Natural killer cell treated with Interleukin-12 subunit alpha and Interleukin-12 subunit beta and Interleukin-15 and Interleukin-18, amount 100 ng/mL, for 72 hours (primary cell): ENCODE data around the gene NFE2. TPM values are rescaled to one million over a fixed set of nuclear protein-coding genes. Genes with fewer than 3 reads are reported as not detected.
"Not testable (repeated sequence)": the region's sequence is repeated elsewhere in the genome, so short reads cannot be mapped to it uniquely, and the experiment has no call there.

Experiments used
- ATAC-seq, 2 donors: fragments of 150-1000 bp; cut with Tn5 transposase in 1 of 2; sonication (Bioruptor Pico), chemical (Tn5 transposase) in 1 of 2; 2 replicates each; pipeline ENCODE4 v1.10.0; 2021
- DNase-seq: peaks from one replicate; pipeline ENCODE4 v3.0.0; 2022; ENCODE audit warnings: low spot score
- H3K27ac Mint-ChIP-seq, 2 donors: 1 replicate in 1 of 2; 2 replicates in 1 of 2; pipeline ENCODE4 v1.8.0; 2022; ENCODE audit warnings: mixed read lengths in 2 of 2, mild to moderate bottlenecking in 1 of 2, moderate library complexity in 1 of 2
- H3K27me3 Mint-ChIP-seq, 2 donors: 1 replicate in 1 of 2; 2 replicates in 1 of 2; pipeline ENCODE4 v1.8.0; 2022; ENCODE audit warnings: mixed read lengths in 2 of 2
- H3K36me3 Mint-ChIP-seq: one replicate; pipeline ENCODE4 v1.8.0; 2022; ENCODE audit warnings: mixed read lengths
- H3K4me1 Mint-ChIP-seq, 2 donors: 1 replicate in 1 of 2; 2 replicates in 1 of 2; pipeline ENCODE4 v1.8.0; 2022; ENCODE audit warnings: low read depth in 2 of 2, mixed read lengths in 2 of 2, mild to moderate bottlenecking in 1 of 2
- H3K4me3 Mint-ChIP-seq: one replicate; pipeline ENCODE4 v1.8.0; 2022; ENCODE audit warnings: mixed read lengths
- H3K9me3 Mint-ChIP-seq: 2 replicates; pipeline ENCODE4 v1.8.0; 2022; ENCODE audit warnings: mixed read lengths
- total RNA-seq, 2 donors: library from RNA; stranded (reverse); gene quantifications; one replicate each; pipeline ENCODE4 v1.2.3, GENCODE V29; 2022

Gene NFE2
- total RNA-seq, 2 donors from 2014 or later, result 3.7 TPM; not detected in 1

- Mint-ChIP-seq H3K36me3 (no peaks in the 10 kb centered on the region), H3K27me3 (peaks cover 12 to 20% of the 10 kb centered on the region in 2 donors)
Observed at GRCh38 chr12:54298904-54299303, 1.9 kb downstream of the NFE2 start.

GRCh38 chr12:54296393-54297099 lies 4.3 kb downstream of the NFE2 start:
- Mint-ChIP-seq H3K9me3 (no peaks in the 10 kb centered on the region), H3K27ac (peak overlapping the region; percentile 10 to 46), H3K36me3 (no peaks in the 10 kb centered on the region), H3K27me3 (peaks cover 12 to 13% of the 10 kb centered on the region in 2 donors), H3K4me1 (peaks cover 28 to 38% of the 10 kb centered on the region in 2 donors), H3K4me3 (peak overlapping the region; percentile 23)
- ATAC-seq (no peak), DNase-seq (peak; percentile 10)

More at GRCh38 chr12:54298904-54299303, 1.9 kb downstream of the NFE2 start:
- Mint-ChIP-seq H3K9me3 (no peaks in the 10 kb centered on the region), H3K4me3 (peak overlapping the region; percentile 60), H3K4me1 (peaks cover 45 to 47% of the 10 kb centered on the region in 2 donors), H3K27ac (no peak overlapping the region)
- DNase-seq (no peak), ATAC-seq (no peak)

DNA sequence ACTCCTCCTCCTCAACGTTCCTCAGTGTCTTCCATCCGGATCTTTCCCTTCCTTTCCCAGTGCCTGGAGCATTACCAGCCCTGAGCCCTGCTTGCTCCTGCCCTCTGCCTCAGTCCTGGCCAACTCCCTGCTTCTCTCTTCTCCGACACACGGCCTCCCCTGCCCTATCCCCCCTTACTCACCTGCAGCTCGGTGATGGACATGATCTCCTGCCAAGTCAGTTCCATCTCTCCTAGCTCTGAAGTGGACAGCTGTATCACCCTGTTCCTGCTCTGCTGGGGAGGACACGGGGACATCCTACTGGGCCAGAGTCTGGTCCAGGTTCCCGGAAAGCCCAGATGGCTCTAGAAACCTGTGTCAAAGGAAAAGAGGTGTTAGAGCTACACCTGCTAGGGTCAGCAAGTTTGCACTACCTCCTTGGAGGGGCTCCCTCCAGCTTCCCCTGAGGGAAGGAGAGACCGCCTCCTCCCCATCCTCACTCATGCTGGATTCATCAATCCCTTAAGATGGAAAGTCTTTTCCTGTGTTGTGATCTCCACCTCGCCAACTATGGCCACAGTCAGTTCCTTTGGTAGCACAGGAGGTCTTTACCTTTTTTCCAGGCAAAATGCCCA lies 5.8 kb downstream of the NFE2 start:
- peak overlapping the region in 1 of 2 donors; percentile 26 for H3K27ac Mint-ChIP-seq

DNA sequence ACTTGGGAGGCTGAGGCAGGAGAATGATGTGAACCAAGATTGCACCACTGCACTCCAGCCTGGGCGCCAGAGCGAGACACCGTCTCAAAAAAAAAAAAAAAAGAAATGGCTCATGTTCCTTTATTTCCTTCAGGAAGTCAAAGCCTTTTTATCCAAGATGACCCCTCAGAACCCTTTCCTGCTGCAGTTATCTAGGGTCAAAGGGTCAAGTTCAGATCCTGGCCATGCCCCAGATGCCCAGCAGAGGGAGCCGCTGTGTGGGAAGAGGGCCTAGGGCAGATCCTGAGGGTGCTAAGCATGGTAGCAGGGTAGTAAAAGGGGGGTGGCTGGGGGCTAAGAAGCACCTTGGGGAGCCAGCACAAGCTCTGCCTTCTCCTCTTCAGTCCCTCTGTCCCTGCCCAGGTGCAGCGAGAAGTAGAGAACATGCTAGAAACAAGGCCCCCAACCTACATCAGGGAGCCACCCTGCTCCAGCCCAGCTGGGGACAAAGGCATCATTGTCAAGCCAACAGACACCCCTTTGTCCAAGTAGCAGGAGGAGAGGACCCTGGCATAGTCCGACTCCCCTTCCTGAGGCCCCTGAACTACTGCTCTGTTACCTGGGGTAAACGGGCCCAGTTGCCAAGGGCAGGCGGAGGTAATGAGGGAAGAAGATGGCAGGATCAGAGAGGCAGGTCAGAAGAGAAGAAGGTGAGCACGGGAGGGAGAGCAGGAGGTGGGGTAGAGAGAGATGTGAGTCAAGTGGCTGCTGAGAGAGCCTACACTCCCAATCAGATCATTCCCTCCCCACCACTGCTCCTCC lies 6.5 kb downstream of the NFE2 start:
- ATAC-seq (peak; percentile 71), DNase-seq (peak; percentile 64)
- Mint-ChIP-seq H3K4me3 (peak overlapping the region; percentile 0), H3K27ac (no peak overlapping the region), H3K36me3 (no peaks in the 10 kb centered on the region), H3K27me3 (peaks cover 0 to under 1% of the 10 kb centered on the region in 2 donors), H3K9me3 (no peaks in the 10 kb centered on the region), H3K4me1 (peaks cover 13 to 24% of the 10 kb centered on the region in 2 donors)

More for the DNA sequence above, 5.8 kb downstream of the NFE2 start:
- ATAC-seq, result no peak
- Mint-ChIP-seq H3K36me3 (no peaks in the 10 kb centered on the region), H3K27me3 (peaks cover 6 to 8% of the 10 kb centered on the region in 2 donors), H3K4me1 (peaks cover 18 to 31% of the 10 kb centered on the region in 2 donors), H3K9me3 (no peaks in the 10 kb centered on the region), H3K4me3 (peak overlapping the region; percentile 0)
- peak; percentile 12 for DNase-seq

DNA sequence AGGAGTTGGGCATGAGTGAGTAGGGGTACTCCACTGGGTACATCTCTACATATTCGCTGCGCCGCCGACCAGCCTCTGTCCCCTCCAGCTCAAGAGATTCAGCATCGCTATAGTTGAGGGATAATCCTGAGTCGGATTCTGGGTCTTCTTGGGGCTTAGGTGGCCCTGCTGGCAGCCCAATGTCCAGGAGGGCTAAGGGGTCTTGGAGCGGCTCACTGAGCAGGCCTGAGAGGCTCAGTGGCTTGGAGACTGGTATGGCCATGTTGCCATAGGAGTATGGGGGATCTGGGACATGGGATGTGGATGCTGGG lies 7.9 kb downstream of the NFE2 start:
- ATAC-seq, result peak in 1 of 2 donors; percentile 1
- H3K36me3 Mint-ChIP-seq, result no peaks in the 10 kb centered on the region

DNA sequence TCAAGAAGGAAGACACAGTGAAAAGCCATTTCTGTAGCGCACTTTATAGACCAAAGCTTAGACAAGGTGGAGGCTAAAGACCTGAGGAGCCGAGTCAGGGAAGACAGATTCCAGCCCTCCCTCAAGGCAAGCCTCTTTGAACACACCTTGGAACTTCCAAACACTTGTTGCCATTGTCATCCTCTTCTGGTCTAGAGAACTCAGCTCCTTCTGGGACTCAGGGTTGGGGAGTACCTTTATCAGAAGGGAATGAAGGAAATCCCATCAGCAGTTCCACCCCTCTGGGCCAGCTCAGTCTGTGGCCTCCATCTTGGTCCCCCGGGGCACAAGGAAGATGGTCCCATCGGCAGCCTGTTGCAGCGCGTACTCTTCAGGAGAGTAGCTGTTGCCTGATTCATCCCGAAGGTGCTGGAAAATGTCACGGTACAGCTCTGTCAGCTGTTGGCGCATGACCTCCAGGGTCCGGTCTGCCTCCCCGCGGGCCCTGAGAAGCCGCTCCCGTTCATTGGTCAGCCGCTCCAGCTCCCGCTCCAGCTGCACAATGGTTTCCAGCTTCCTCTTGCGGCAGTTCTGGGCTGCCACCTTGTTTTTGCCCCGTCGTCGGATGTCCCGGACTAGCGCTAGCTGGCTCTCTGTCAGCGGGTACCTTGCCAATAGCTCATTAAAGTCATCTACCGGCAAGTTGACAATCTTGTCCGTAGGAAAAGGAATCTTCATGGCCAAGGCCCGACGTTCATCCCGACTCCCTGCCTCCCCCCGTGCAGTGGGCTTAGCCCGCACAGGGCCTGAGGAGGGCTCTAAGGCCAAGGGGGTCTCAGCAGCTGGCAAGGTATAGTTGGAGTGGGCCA lies 8.5 kb downstream of the NFE2 start:
- peaks cover 3% of the 10 kb centered on the region for H3K36me3 Mint-ChIP-seq
- H3K27ac Mint-ChIP-seq, result no peak overlapping the region
- ATAC-seq, result peak in 1 of 2 donors; percentile 3

More for the DNA sequence above, 7.9 kb downstream of the NFE2 start:
- Mint-ChIP-seq H3K4me1 (peaks cover 13 to 21% of the 10 kb centered on the region in 2 donors), H3K27ac (peak overlapping the region in 1 of 2 donors; percentile 6), H3K9me3 (no peaks in the 10 kb centered on the region), H3K27me3 (no peaks in the 10 kb centered on the region), H3K4me3 (no peak overlapping the region)
- DNase-seq, result no peak

DNA sequence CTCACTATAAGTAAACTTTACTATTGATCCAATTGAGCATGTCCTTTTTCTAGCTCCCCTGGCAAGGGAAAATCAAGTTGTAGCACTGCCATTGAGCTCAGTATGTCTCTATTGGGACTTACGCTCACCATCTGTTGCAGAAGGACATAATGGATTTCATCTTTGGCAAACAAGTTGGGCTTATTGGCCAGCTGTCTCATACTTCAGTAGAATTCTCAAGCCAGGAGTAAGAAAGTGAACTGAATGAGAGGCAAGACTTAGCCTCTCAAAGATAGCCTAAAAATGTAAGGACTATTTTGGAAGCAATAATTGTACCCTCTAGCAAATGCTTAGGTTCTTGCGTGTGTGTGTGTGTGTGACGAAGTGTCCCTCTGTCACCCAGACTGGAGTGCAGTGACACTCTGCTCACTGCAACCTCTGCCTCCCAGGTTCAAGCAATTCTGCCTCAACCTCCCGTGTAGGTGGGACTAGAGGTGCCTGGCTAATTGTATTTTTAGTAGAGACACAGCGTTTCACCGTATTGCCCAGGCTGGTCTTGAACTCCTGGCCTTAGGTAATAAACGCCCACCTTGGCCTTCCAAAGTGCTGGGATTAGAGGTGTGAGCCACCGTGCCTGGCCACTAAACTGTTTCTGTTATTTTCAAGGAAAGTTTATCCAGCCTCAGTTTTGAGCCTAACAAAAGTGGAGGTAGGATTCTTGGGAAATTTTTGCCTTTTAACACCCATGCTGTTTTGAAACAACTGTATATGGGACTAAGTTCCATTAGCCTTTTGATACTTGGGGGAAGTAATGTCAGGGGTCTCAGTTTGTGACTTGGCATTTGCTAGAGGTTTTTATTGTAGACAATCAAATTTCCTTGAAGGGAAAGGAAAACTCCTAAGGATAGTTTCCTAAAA lies 13.3 kb downstream of the NFE2 start:
- ATAC-seq, result no peak
- H3K27me3 Mint-ChIP-seq, result no peaks in the 10 kb centered on the region
- peaks cover 17 to 21% of the 10 kb centered on the region in 2 donors for H3K4me1 Mint-ChIP-seq
- no peak for DNase-seq
- peak overlapping the region in 1 of 2 donors; percentile 12 for H3K27ac Mint-ChIP-seq
- no peaks in the 10 kb centered on the region for H3K9me3 Mint-ChIP-seq
- H3K4me3 Mint-ChIP-seq, result no peak overlapping the region
- peaks cover 11% of the 10 kb centered on the region for H3K36me3 Mint-ChIP-seq

More for the DNA sequence above, 8.5 kb downstream of the NFE2 start:
- Mint-ChIP-seq H3K4me1 (peaks cover 14 to 19% of the 10 kb centered on the region in 2 donors), H3K27me3 (no peaks in the 10 kb centered on the region), H3K9me3 (no peaks in the 10 kb centered on the region), H3K4me3 (no peak overlapping the region)
- DNase-seq, result no peak

DNA sequence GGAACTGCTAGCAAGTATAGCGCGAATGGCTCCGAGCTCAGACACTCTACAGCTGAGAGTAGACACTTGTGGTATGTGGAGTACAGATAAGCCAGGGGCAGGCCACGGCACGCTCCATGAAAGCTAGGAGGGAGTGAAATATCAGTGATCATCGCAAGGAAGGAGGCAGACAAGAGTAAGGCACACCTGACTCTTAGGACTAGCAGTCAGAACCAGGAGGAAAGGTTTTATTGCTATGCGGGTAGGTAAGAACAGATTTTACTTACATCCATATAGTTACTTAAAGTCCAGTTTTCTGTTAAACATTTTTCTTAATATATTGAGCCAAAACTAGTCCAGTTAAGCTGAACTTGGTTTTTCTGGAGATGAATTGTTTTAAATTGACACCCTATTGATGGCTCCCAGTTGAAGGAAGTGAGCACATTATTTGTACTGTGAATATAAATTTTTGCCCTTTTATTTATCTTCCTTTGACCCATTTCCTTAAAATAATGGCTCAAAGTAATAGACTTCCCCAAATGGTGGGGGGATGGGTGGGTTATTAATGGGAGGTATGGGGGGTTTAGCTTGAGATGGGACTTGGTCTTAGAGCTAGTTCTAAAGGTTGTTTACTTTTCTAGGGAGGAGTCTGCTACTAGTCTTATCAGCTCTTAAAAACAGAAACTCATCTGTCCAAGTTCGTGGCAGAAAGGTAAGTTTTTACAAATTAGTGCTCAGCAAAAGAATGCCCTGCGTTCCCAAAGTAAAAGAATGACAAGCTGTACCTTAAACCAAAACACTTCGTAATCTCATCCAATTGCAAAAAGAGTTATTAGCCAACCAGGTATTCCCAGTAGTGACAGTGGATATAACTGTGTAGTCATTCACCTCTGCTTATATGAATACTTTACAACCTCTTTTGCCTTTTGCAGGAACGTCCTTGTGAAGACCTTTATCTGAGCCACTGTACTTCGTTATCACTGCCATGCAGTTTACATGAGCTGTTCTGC lies 14.5 kb downstream of the NFE2 start:
- DNase-seq (no peak), ATAC-seq (peak in 1 of 2 donors; percentile 11)
- H3K27me3 Mint-ChIP-seq, result no peaks in the 10 kb centered on the region
- no peak overlapping the region for H3K27ac Mint-ChIP-seq
- H3K36me3 Mint-ChIP-seq, result peaks cover 11% of the 10 kb centered on the region
- peaks cover 17 to 21% of the 10 kb centered on the region in 2 donors for H3K4me1 Mint-ChIP-seq
- no peak overlapping the region for H3K4me3 Mint-ChIP-seq
- H3K9me3 Mint-ChIP-seq, result no peaks in the 10 kb centered on the region

- Mint-ChIP-seq H3K9me3 (no peaks in the 10 kb centered on the region), H3K36me3 (peaks cover 11% of the 10 kb centered on the region), H3K4me3 (no peak overlapping the region), H3K27me3 (no peaks in the 10 kb centered on the region), H3K4me1 (peaks cover 17 to 21% of the 10 kb centered on the region in 2 donors), H3K27ac (no peak overlapping the region)
- ATAC-seq (no peak), DNase-seq (no peak)
Observed at GRCh38 chr12:54285150-54286041, 15.4 kb downstream of the NFE2 start.

DNA sequence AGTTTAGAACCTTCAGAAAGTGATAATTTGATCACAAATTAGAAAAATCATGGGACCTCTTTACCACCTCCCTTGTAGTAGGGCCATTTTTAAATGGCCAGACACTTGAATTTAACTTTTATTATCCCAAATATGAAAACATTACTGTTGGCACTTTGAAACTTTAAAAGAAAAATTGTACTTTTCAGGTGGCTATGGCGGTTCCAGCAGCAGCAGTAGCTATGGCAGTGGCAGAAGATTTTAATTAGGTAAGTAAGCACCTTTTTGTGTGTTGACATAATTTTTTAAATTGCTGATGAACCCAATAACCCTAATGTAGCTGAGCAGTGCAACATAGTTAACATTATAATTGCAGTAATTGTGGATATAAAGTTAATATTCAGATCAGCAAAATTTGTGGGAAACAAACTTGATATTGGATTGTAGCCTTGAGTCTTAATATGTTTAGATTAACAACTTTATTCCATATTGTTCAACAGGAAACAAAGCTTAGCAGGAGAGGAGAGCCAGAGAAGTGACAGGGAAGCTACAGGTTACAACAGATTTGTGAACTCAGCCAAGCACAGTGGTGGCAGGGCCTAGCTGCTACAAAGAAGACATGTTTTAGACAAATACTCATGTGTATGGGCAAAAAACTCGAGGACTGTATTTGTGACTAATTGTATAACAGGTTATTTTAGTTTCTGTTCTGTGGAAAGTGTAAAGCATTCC lies 16.6 kb downstream of the NFE2 start:
- peaks cover 17 to 21% of the 10 kb centered on the region in 2 donors for H3K4me1 Mint-ChIP-seq
- not testable (repeated sequence) for H3K4me3 Mint-ChIP-seq, H3K27me3 Mint-ChIP-seq, H3K27ac Mint-ChIP-seq, DNase-seq, ATAC-seq, H3K9me3 Mint-ChIP-seq
- peaks cover 11% of the 10 kb centered on the region for H3K36me3 Mint-ChIP-seq
